Parietal lobe (tissue), 1 donor: ENCODE measurements around the gene LCE2A. TPM values are rescaled to one million over a fixed set of nuclear protein-coding genes. Genes with fewer than 3 reads are reported as not detected.

Experiments used
- total RNA-seq: library from RNA; depleted of rRNA; stranded (reverse); fragments of >200 nt; gene quantifications from one replicate; pipeline ENCODE4 v1.2.3, GENCODE V29; 2014

Gene LCE2A
- total RNA-seq: not detected

GRCh38 chr1:152697701-152698600 lies at the start of gene LCE2A:
TSS of gene LCE2A (plus strand) at chr1:152698345. CDS start at chr1:152698902, 557 bp downstream.

GRCh38 chr1:152663098-152663497 lies 35.0 kb upstream of the LCE2A start, which contains the start of gene LCE2D:
TSS of gene LCE2D (plus strand) at chr1:152663380. CDS start at chr1:152664106, 726 bp downstream.

GRCh38 chr1:152674983-152675382 lies 23.2 kb upstream of the LCE2A start, which contains the start of gene LCE2C:
TSS of gene LCE2C (plus strand) at chr1:152675279. CDS start at chr1:152676016, 737 bp downstream.

GRCh38 chr1:152685823-152686222 lies 12.3 kb upstream of the LCE2A start, which contains the start of gene LCE2B:
TSS of gene LCE2B (plus strand) at chr1:152686123. CDS start at chr1:152686844, 721 bp downstream.

GRCh38 chr1:152707860-152708259 lies 9.7 kb downstream of the LCE2A start, which contains the start of gene LCE4A:
TSS of gene LCE4A (plus strand) at chr1:152708160. CDS start at chr1:152709076, 916 bp downstream.

Other genes starting within 250 kb of the LCE2A start
- not detected for gene LCE5A, start 187.5 kb upstream of the LCE2A start, total RNA-seq
- gene CRCT1, start 183.9 kb upstream of the LCE2A start, total RNA-seq: not detected
- not detected for gene LCE3E, start 131.6 kb upstream of the LCE2A start, total RNA-seq
- gene LCE3D, start 117.8 kb upstream of the LCE2A start, total RNA-seq: not detected
- not detected for gene LCE3C, start 98.1 kb upstream of the LCE2A start, total RNA-seq
- gene LCE3B, start 84.5 kb upstream of the LCE2A start, total RNA-seq: not detected
- gene LCE3A, start 75.2 kb upstream of the LCE2A start, total RNA-seq: not detected
- not detected for gene LCE2D, start 35.0 kb upstream of the LCE2A start, total RNA-seq
- not detected for gene LCE2C, start 23.1 kb upstream of the LCE2A start, total RNA-seq
- gene LCE2B, start 12.2 kb upstream of the LCE2A start, total RNA-seq: not detected
- gene LCE4A, start 9.8 kb downstream of the LCE2A start, total RNA-seq: not detected
- not detected for gene KPRP, start 59.7 kb downstream of the LCE2A start, total RNA-seq
- not detected for gene LCE1F, start 76.8 kb downstream of the LCE2A start, total RNA-seq
- not detected for gene LCE1E, start 87.9 kb downstream of the LCE2A start, total RNA-seq
- not detected for gene LCE1D, start 98.4 kb downstream of the LCE2A start, total RNA-seq
- gene LCE1C, start 108.3 kb downstream of the LCE2A start, total RNA-seq: not detected
- gene LCE1B, start 113.6 kb downstream of the LCE2A start, total RNA-seq: not detected
- gene LCE1A, start 129.1 kb downstream of the LCE2A start, total RNA-seq: not detected
- not detected for gene LCE6A, start 144.5 kb downstream of the LCE2A start, total RNA-seq
- not detected for gene LCE7A, start 161.7 kb downstream of the LCE2A start, total RNA-seq
- not detected for gene SMCP, start 180.0 kb downstream of the LCE2A start, total RNA-seq
- not detected for gene IVL, start 210.2 kb downstream of the LCE2A start, total RNA-seq
- not detected for gene SPRR5, start 248.9 kb downstream of the LCE2A start, total RNA-seq